ENCODE results near the gene TMEM190.

- TF ChIP-seq, protein P1, sequence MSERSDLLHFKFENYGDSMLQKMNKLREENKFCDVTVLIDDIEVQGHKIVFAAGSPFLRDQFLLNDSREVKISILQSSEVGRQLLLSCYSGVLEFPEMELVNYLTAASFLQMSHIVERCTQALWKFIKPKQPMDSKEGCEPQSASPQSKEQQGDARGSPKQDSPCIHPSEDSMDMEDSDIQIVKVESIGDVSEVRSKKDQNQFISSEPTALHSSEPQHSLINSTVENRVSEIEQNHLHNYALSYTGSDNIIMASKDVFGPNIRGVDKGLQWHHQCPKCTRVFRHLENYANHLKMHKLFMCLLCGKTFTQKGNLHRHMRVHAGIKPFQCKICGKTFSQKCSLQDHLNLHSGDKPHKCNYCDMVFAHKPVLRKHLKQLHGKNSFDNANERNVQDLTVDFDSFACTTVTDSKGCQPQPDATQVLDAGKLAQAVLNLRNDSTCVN (tag by site-specific recombination; optimal IDR thresholded peaks at IDR 0.05) = no peak
- TF ChIP-seq ZBTB1 (tag by site-specific recombination; IDR thresholded peaks at IDR 0.05) = no peak
- TF ChIP-seq, protein P2, sequence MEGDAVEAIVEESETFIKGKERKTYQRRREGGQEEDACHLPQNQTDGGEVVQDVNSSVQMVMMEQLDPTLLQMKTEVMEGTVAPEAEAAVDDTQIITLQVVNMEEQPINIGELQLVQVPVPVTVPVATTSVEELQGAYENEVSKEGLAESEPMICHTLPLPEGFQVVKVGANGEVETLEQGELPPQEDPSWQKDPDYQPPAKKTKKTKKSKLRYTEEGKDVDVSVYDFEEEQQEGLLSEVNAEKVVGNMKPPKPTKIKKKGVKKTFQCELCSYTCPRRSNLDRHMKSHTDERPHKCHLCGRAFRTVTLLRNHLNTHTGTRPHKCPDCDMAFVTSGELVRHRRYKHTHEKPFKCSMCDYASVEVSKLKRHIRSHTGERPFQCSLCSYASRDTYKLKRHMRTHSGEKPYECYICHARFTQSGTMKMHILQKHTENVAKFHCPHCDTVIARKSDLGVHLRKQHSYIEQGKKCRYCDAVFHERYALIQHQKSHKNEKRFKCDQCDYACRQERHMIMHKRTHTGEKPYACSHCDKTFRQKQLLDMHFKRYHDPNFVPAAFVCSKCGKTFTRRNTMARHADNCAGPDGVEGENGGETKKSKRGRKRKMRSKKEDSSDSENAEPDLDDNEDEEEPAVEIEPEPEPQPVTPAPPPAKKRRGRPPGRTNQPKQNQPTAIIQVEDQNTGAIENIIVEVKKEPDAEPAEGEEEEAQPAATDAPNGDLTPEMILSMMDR (tag by site-specific recombination; IDR thresholded peaks at IDR 0.05) = no peak
- no peak for TF ChIP-seq ZBTB7A (tag by site-specific recombination; IDR thresholded peaks at IDR 0.05; ENCODE audit: low read depth)
- no peak for TF ChIP-seq ZNF514 (tag by site-specific recombination; IDR thresholded peaks at IDR 0.05)
- no peak for TF ChIP-seq SP2 (tag by site-specific recombination; IDR thresholded peaks at IDR 0.05)
- TF ChIP-seq KLF1 (tag by site-specific recombination; IDR thresholded peaks at IDR 0.05) = no peak
- TF ChIP-seq ZNF221 (tag by site-specific recombination; IDR thresholded peaks at IDR 0.05; ENCODE audit: borderline replicate concordance) = no peak
- TF ChIP-seq ZNF292 (tag by site-specific recombination; IDR thresholded peaks at IDR 0.05; ENCODE audit: borderline replicate concordance, low read depth) = no peak
- TF ChIP-seq, protein P3, sequence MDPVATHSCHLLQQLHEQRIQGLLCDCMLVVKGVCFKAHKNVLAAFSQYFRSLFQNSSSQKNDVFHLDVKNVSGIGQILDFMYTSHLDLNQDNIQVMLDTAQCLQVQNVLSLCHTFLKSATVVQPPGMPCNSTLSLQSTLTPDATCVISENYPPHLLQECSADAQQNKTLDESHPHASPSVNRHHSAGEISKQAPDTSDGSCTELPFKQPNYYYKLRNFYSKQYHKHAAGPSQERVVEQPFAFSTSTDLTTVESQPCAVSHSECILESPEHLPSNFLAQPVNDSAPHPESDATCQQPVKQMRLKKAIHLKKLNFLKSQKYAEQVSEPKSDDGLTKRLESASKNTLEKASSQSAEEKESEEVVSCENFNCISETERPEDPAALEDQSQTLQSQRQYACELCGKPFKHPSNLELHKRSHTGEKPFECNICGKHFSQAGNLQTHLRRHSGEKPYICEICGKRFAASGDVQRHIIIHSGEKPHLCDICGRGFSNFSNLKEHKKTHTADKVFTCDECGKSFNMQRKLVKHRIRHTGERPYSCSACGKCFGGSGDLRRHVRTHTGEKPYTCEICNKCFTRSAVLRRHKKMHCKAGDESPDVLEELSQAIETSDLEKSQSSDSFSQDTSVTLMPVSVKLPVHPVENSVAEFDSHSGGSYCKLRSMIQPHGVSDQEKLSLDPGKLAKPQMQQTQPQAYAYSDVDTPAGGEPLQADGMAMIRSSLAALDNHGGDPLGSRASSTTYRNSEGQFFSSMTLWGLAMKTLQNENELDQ (tag by site-specific recombination; IDR thresholded peaks at IDR 0.05; ENCODE audit: low read depth) = no peak
Observed at GRCh38 chr19:55354698-55355212, 21.9 kb upstream of the TMEM190 start, which contains the start of gene COX6B2.

All from HEK293 (cell line).